CD4-positive, alpha-beta T cell treated with Interleukin-6 for 4 hours (primary cell): ENCODE results near the gene IL17RC.
"Not testable (repeated sequence)": the region's sequence is repeated elsewhere in the genome, so short reads cannot be mapped to it uniquely, and the experiment has no call there.

Source experiments
- DNase-seq: peaks from one replicate; pipeline ENCODE4 v3.0.0-alpha.2; 2020; ENCODE audit warnings: mixed read lengths

Gene IL17RC

GRCh38 chr3:9915254-9916141, 1.4 kb upstream of the IL17RC start:
- DNase-seq: peak; percentile 48

GRCh38 chr3:9916346-9916733, 558 bp upstream of the IL17RC start:
- DNase-seq: no peak

GRCh38 chr3:9917820-9918219, 922 bp downstream of the IL17RC start:
- no peak for DNase-seq

GRCh38 chr3:9918261-9919038, 1.6 kb downstream of the IL17RC start:
- DNase-seq: no peak

DNA sequence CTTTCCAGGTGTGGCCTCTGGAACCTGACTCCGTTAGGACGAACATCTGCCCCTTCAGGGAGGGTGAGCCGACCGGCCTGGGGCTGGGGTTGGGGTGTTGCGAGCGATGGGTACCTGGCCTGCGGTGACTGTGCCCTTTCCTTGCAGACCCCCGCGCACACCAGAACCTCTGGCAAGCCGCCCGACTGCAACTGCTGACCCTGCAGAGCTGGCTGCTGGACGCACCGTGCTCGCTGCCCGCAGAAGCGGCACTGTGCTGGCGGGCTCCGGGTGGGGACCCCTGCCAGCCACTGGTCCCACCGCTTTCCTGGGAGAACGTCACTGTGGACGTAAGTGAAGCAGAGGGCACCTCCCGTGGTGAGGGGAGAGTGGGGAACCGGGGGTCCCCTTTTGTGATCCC, 11.3 kb downstream of the IL17RC start:
- no peak for DNase-seq

DNA sequence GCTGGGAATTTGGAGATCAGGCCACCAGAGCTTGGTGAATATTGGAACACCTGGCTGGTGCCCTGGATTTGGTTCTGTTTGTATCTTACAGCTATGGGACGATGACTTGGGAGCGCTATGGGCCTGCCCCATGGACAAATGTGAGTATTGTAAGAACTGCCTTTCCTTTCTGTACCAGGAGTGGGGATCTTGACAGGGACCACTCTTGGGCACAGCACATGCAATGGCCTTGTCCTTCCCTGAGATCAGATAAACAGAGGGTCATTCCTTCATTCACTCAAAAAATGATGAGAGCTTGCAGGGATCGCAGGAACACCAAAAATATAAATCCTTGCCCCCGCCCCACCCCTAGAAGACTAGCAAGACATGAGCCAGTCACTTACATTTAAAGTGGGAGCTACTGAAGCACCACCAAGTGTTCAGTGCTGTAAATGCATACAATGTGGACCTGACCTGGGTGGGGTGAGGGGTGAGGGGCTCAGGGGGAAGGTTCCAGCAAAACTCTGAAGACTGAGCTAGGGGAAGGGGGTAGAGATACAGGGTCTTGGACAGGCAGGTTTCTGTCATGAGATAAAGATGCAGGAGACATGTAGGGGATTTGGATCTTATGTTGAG, 14.0 kb downstream of the IL17RC start:
- DNase-seq: no peak

- no peak for DNase-seq
These were observed 15.6 kb downstream of the IL17RC start for GRCh38 chr3:9932535-9932842.

GRCh38 chr3:9932843-9933560, 16.1 kb downstream of the IL17RC start:
- DNase-seq: peak; percentile 89

GRCh38 chr3:9933561-9934234, 16.8 kb downstream of the IL17RC start, which contains the start of gene CRELD1:
CRELD1 (plus strand) TSS chr3:9933834; CDS start chr3:9934439, 605 bp downstream.
- peak; percentile 97 for DNase-seq

DNA sequence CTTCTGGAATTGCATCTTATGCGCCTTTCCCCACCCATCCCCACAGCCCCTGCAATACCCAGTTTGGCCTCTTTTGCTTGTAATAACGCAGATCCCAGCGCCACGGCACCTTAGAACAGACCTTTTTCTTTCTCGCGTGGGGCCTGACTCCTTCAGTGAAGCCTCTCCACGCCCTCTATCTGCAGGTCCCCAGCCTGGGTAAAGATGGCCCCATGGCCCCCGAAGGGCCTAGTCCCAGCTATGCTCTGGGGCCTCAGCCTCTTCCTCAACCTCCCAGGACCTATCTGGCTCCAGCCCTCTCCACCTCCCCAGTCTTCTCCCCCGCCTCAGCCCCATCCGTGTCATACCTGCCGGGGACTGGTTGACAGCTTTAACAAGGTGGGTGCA, 17.3 kb downstream of the IL17RC start:
- DNase-seq: peak; percentile 36

GRCh38 chr3:9934993-9935392, 18.1 kb downstream of the IL17RC start:
- no peak for DNase-seq

- no peak for DNase-seq
These were observed 19.1 kb downstream of the IL17RC start for GRCh38 chr3:9935966-9936510.

GRCh38 chr3:9937486-9938238, 20.8 kb downstream of the IL17RC start:
- no peak for DNase-seq

- DNase-seq: no peak
These were observed 22.1 kb downstream of the IL17RC start for GRCh38 chr3:9938966-9939365.

- DNase-seq: not testable (repeated sequence)
These were observed 23.0 kb downstream of the IL17RC start for GRCh38 chr3:9939906-9940305.

DNA sequence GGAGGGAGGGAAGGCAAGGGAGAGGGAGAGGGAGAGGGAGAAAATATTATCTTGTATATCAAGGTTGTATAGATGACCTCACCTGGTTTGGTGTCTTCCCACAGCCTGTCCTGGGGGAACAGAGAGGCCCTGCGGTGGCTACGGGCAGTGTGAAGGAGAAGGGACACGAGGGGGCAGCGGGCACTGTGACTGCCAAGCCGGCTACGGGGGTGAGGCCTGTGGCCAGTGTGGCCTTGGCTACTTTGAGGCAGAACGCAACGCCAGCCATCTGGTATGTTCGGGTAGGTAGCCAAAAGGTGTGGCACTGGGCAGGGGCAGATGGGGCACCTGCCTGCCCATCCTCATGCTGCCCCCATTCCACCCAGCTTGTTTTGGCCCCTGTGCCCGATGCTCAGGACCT, 23.8 kb downstream of the IL17RC start:
- no peak for DNase-seq

DNA sequence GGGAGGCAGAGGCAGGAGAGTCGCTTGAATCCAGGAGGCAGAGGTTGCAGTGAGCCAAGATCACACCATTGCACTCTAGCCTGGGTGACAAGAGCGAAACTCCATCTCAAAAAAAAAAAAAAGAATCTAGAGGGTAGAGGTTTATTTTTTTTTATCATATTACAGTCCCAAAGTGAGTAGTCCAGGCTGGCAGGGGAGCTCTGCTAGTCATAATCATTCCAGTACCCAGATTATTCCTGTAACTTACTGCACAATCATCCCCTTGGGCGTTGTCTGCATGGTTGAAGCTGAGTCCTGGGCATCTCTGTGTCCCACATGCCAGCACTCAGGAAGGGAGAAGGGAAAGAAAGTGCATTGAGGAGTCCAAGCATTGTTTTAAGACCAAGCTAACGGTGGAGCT, 25.3 kb downstream of the IL17RC start:
- DNase-seq: no peak

- DNase-seq: no peak
These were observed 26.2 kb downstream of the IL17RC start for GRCh38 chr3:9942934-9943690.

GRCh38 chr3:9944271-9944670, 27.4 kb downstream of the IL17RC start:
- DNase-seq: no peak

- DNase-seq: no peak
These were observed 28.5 kb downstream of the IL17RC start for GRCh38 chr3:9945358-9945757.
